SK-N-MC (cell line): ENCODE data around the gene TRIM67.

ENCODE experiments used
- EZH2 ChIP-seq: fragments of 200-600 bp; sonication (generic); IDR thresholded peaks from one replicate; pipeline ENCODE4 v1.6.1; 2017; ENCODE audit warnings: antibody characterized with exemption
- POLR2AphosphoS5 ChIP-seq: IDR thresholded peaks from 2 replicates; pipeline ENCODE4 v1.6.1; 2012; ENCODE audit warnings: mild to moderate bottlenecking, low read depth, low read length, borderline replicate concordance

- TF ChIP-seq EZH2 (no peak), POLR2AphosphoS5 (no peak)
Measured at GRCh38 chr1:231236938-231237337, 75.1 kb downstream of the TRIM67 start.
